GM12878 (cell line): ENCODE data around the gene TJP1. TPM values are rescaled to one million over a fixed set of nuclear protein-coding genes. Genes with fewer than 3 reads are reported as not detected.

ENCODE experiments used
- ATAC-seq: fragments of 200-7000 bp; cut with Tn5 transposase; 3 replicates; pipeline ENCODE4 v1.9.1; 2020; ENCODE audit warnings: mild to moderate bottlenecking, moderate library complexity
- BruUV-seq: library from RNA; stranded (reverse); fragments of 400-500 nt; replicated peaks from 2 replicates; lab custom pipeline; 2021; lab: Mats Ljungman, UMichigan
- CTCF ChIA-PET: fragments of 300-600 bp; sonication (Branson Sonifier 250); formaldehyde crosslinking; extraction: SDS; loops from one replicate; lab custom pipeline; 2021; ENCODE audit warnings: inconsistent platforms; lab: Yijun Ruan, JAX
- POLR2A ChIA-PET: fragments of 350-600 bp; formaldehyde crosslinking; extraction: SDS; loops from one replicate; lab custom pipeline; 2021; ENCODE audit warnings: inconsistent platforms; lab: Charles Lee
- RAD21 ChIA-PET: fragments of 300-600 bp; sonication (Branson Sonifier 250); formaldehyde crosslinking; loops from one replicate; lab custom pipeline; 2023; ENCODE audit warnings: antibody characterized with exemption; ENCODE audit not compliant: unreplicated experiment; lab: Charles Lee
- SMC1A ChIA-PET: fragments of 300-600 bp; sonication (Branson Sonifier 250); formaldehyde crosslinking; loops from one replicate; lab custom pipeline; 2023; ENCODE audit not compliant: unreplicated experiment, uncharacterized antibody; lab: Charles Lee
- DNase-seq: peaks from one replicate; pipeline ENCODE4 v3.0.0-alpha.2; 2011; ENCODE audit warnings: low read depth, low spot score
- FAIRE-seq: peaks from 3 replicates; lab custom pipeline; 2011; peaks lifted over from hg19 to GRCh38; lab: Jason Lieb, UNC
- H2AFZ ChIP-seq: 2 replicates; pipeline ENCODE4 v1.6.0; 2011; ENCODE audit warnings: low read depth, low read length, control low read depth; ENCODE audit not compliant: control insufficient read depth
- H3K27ac ChIP-seq: 2 replicates; pipeline ENCODE4 v1.5.1; 2011; ENCODE audit warnings: control low read depth; ENCODE audit not compliant: control insufficient read depth, insufficient read depth
- H3K27me3 ChIP-seq, 2 experiments: replicated peaks in 1 of 2; 2 replicates each; pipeline versions ENCODE4 v1.6.0 to v1.6.1; 2011; ENCODE audit warnings: low read length in 1 of 2; ENCODE audit not compliant: control insufficient read depth in 2 of 2, insufficient read depth in 2 of 2
- H3K36me3 ChIP-seq, 2 experiments: 2 replicates each; pipeline ENCODE4 v1.5.1; 2011; ENCODE audit warnings: low read length in 1 of 2; ENCODE audit not compliant: control insufficient read depth in 2 of 2, insufficient read depth in 2 of 2
- H3K4me1 ChIP-seq: 2 replicates; pipeline ENCODE4 v1.6.1; 2011; ENCODE audit warnings: mild to moderate bottlenecking, low read length, moderate library complexity, mixed read lengths; ENCODE audit not compliant: control insufficient read depth, insufficient read depth
- H3K4me2 ChIP-seq: 2 replicates; pipeline ENCODE4 v1.6.0; 2011; ENCODE audit warnings: control low read depth; ENCODE audit not compliant: control insufficient read depth, insufficient read depth
- H3K4me3 ChIP-seq: fragments of 200-600 bp; sonication (generic); 2 replicates; pipeline ENCODE4 v1.5.1; 2016
- H3K79me2 ChIP-seq: 2 replicates; pipeline ENCODE4 v1.6.0; 2011; ENCODE audit warnings: low read length; ENCODE audit not compliant: control insufficient read depth, insufficient read depth
- H3K9ac ChIP-seq: 2 replicates; pipeline ENCODE4 v1.8.0; 2011; ENCODE audit warnings: low read length, control low read depth, mixed read lengths; ENCODE audit not compliant: control insufficient read depth, insufficient read depth
- H3K9me3 ChIP-seq: replicated peaks from 3 replicates; pipeline ENCODE4 v1.5.1; 2011; ENCODE audit warnings: mild to moderate bottlenecking, low read length; ENCODE audit not compliant: control insufficient read depth, insufficient read depth
- H4K20me1 ChIP-seq: 2 replicates; pipeline ENCODE4 v1.6.0; 2011; ENCODE audit not compliant: control insufficient read depth, insufficient read depth
- CBX5 ChIP-seq: sonication (generic); IDR thresholded peaks from 2 replicates; pipeline ENCODE4 v1.6.1; 2016; ENCODE audit warnings: low read depth, moderate library complexity, mild to moderate bottlenecking, inconsistent platforms
- CTCF ChIP-seq, 3 experiments: IDR thresholded peaks in 2 of 3; conservative IDR thresholded peaks in 1 of 3; 2 replicates each; pipeline ENCODE4 v1.5.1; 2011; ENCODE audit warnings: low read depth in 3 of 3, low read length in 3 of 3, mild to moderate bottlenecking in 3 of 3, control low read depth in 2 of 3, moderate library complexity in 2 of 3, inconsistent platforms in 1 of 3, mixed read lengths in 1 of 3; ENCODE audit not compliant: control insufficient read depth in 2 of 3, insufficient read depth in 1 of 3; ENCODE audit errors: extremely low read depth in 1 of 3
- ETV6 ChIP-seq, 2 experiments: fragments of 450-650 bp in 1 of 2; IDR thresholded peaks in 1 of 2; conservative IDR thresholded peaks in 1 of 2; 2 replicates each; pipeline ENCODE4 v1.6.1; 2014; ENCODE audit warnings: antibody characterized with exemption in 1 of 2, borderline replicate concordance in 1 of 2, low read depth in 1 of 2, mild to moderate bottlenecking in 1 of 2, moderate library complexity in 1 of 2
- MTA3 ChIP-seq: IDR thresholded peaks from 2 replicates; pipeline ENCODE4 v1.6.1; 2012; ENCODE audit warnings: low read length, inconsistent platforms, borderline replicate concordance
- POLR2AphosphoS5 ChIP-seq: IDR thresholded peaks from 2 replicates; pipeline ENCODE4 v1.6.1; 2011; ENCODE audit warnings: mild to moderate bottlenecking, low read length, inconsistent platforms
- SMC3 ChIP-seq: IDR thresholded peaks from 2 replicates; pipeline ENCODE4 v1.6.1; 2011; ENCODE audit warnings: low read length, improper control_type of control experiment, borderline replicate concordance
- TCF12 ChIP-seq: IDR thresholded peaks from 2 replicates; pipeline ENCODE4 v1.6.1; 2011; ENCODE audit warnings: low read depth, mild to moderate bottlenecking, low read length
- WRNIP1 ChIP-seq: IDR thresholded peaks from 2 replicates; pipeline ENCODE4 v1.6.1; 2011; ENCODE audit warnings: low read depth, low read length, improper control_type of control experiment, borderline replicate concordance
- YBX1 ChIP-seq: fragments of 450-650 bp; IDR thresholded peaks from 2 replicates; pipeline ENCODE4 v1.6.1; 2016; ENCODE audit warnings: antibody characterized with exemption
- WGBS: methylation state at CpG from one replicate; pipeline ENCODE4 v1.1.6; 2016; ENCODE audit warnings: low lambda C conversion rate; ENCODE audit not compliant: insufficient replicate concordance, insufficient coverage; ENCODE audit errors: missing lambda C conversion rate; 5-methylcytosine and 5-hydroxymethylcytosine counted together
- in situ Hi-C: fragments of 300-500 bp; cut with MboI; formaldehyde crosslinking; loops from 9 replicates; pipeline ENCODE4 v1.14.3; 2018; ENCODE audit warnings: mixed read lengths
- intact Hi-C: fragments of 100-400 bp; cut with micrococcal nuclease; formaldehyde crosslinking; loops from one replicate; pipeline ENCODE4 v1.14.2; 2022; ENCODE audit not compliant: unreplicated experiment
- polyA plus RNA-seq, 11 experiments: library from polyadenylated mRNA; depleted of rRNA in 4 of 11; unstranded in 6 of 11; stranded (reverse) in 5 of 11; fragments of >200 nt; fragmentation: Nextera tagmentation in 4 of 11; fragmentation: Illumina TruSeq in 1 of 11; extraction: Ambion mirVana in 4 of 11; extraction: Trizol in 1 of 11; gene quantifications; 1 replicate in 1 of 11; 2 replicates in 10 of 11; pipeline versions ENCODE4 v1.2.1 to v1.2.3, GENCODE V29; 2011 to 2016; ENCODE audit warnings: inconsistent platforms in 2 of 11, missing spikeins in 2 of 11, low read depth in 1 of 11
- total RNA-seq, 4 experiments: library from RNA; depleted of rRNA in 3 of 4; stranded (reverse); fragments of >200 nt in 3 of 4; fragmentation: Illumina TruSeq in 1 of 4; extraction: Trizol in 1 of 4; gene quantifications; 2 replicates each; pipeline versions ENCODE4 v1.2.1 to v1.2.3, GENCODE V29; 2013 to 2021

TJP1 gene
- total and polyA plus RNA-seq, 10 of the 15 experiments (the other 5 are each of a cell fraction or from before 2014, with no cell fraction given), result 0.01 to 0.49 (median 0.08) TPM; not detected in 7

- TF ChIP-seq WRNIP1, result no peak
- TF ChIP-seq SMC3, result no peak
- TF ChIP-seq CTCF (IDR thresholded peaks at IDR 0.05 in 2 of 3, conservative IDR thresholded peaks at IDR 0.05 in 1 of 3; ENCODE audit: control insufficient read depth in 2 of 3, extremely low read depth in 1 of 3, insufficient read depth in 1 of 3, low read depth in 3 of 3, low read length in 3 of 3), result peak; percentile 36 to 50 (median 45); a peak in 5 of 6 replicates
- no peak for TF ChIP-seq TCF12
- TF ChIP-seq ETV6 (conservative IDR thresholded peaks at IDR 0.05 in 1 of 2, IDR thresholded peaks at IDR 0.05 in 1 of 2; ENCODE audit: borderline replicate concordance in 1 of 2, low read depth in 1 of 2), result no peak
- no peak for TF ChIP-seq YBX1
- no peak for TF ChIP-seq CBX5
- TF ChIP-seq POLR2AphosphoS5, result no peak
- TF ChIP-seq MTA3, result no peak
Measured at GRCh38 chr15:29740692-29741311, 81.5 kb downstream of the TJP1 start (continued).

GRCh38 chr15:29736744-29737020 lies 85.6 kb downstream of the TJP1 start:
- Histone ChIP-seq H3K9me3 (no peaks in the 10 kb centered on the region), H2AFZ (no peak overlapping the region), H3K4me1 (no peaks in the 10 kb centered on the region), H3K36me3 (no peaks in the 10 kb centered on the region), H3K4me3 (no peak overlapping the region), H3K27me3 (no peaks in the 10 kb centered on the region), H3K4me2 (no peak overlapping the region), H4K20me1 (no peaks in the 10 kb centered on the region), H3K9ac (no peak overlapping the region), H3K79me2 (no peaks in the 10 kb centered on the region), H3K27ac (no peak overlapping the region)
- ChIA-PET SMC1A (interaction anchor here (1.6 kb wide), 1 partner anchor 12 kb away, joined by 4 read pairs; no protein-coding TSS in a partner anchor), POLR2A (no interaction called here), CTCF (interaction anchor here (1.8 kb wide), 1 partner anchor 11 kb away, joined by 4 read pairs; no protein-coding TSS in a partner anchor), RAD21 (no interaction called here)
- intact Hi-C loops (no loop called here), in situ Hi-C loops (no loop called here)
- TF ChIP-seq ETV6 (conservative IDR thresholded peaks at IDR 0.05 in 1 of 2, IDR thresholded peaks at IDR 0.05 in 1 of 2; ENCODE audit: borderline replicate concordance in 1 of 2, low read depth in 1 of 2), result no peak
- no peak for DNase-seq
- 13% methylated on average over 2 of the region's 2 CpGs for WGBS
- no peak for FAIRE-seq
- ATAC-seq, result no peak
- BruUV-seq, result no TSS peak
